Caco-2 (cell line): ENCODE results near the gene CTTNBP2. TPM values are rescaled to one million over a fixed set of nuclear protein-coding genes. Genes with fewer than 3 reads are reported as not detected.

ENCODE experiments used
- BruUV-seq: library from RNA; stranded (reverse); fragments of 400-500 nt; replicated peaks from 2 replicates; lab custom pipeline; 2021; lab: Mats Ljungman, UMichigan
- CTCF ChIA-PET: fragments of 300-600 bp; sonication (Branson Sonifier 250); formaldehyde crosslinking; loops from one replicate; lab custom pipeline; 2022; ENCODE audit warnings: antibody characterized with exemption; lab: Charles Lee
- POLR2A ChIA-PET: fragments of 300-600 bp; sonication (Branson Sonifier 250); formaldehyde crosslinking; loops from one replicate; lab custom pipeline; 2022; ENCODE audit warnings: antibody characterized with exemption; lab: Charles Lee
- DNase-seq, 2 experiments: peaks; one replicate each; pipeline versions ENCODE4 v3.0.0 to v3.0.0-alpha.2; 2020 to 2022
- H3K27me3 ChIP-seq: replicated peaks from 2 replicates; pipeline ENCODE4 v1.6.0; 2011; ENCODE audit warnings: low read length; ENCODE audit not compliant: control insufficient read depth, insufficient read depth
- H3K36me3 ChIP-seq: 2 replicates; pipeline ENCODE4 v1.5.1; 2011; ENCODE audit warnings: low read length; ENCODE audit not compliant: control insufficient read depth, insufficient read depth
- H3K4me1 ChIP-seq: fragments of 250-450 bp; sonication (Bioruptor Pico); 2 replicates; pipeline ENCODE4 v1.5.1; 2020; ENCODE audit warnings: mild to moderate bottlenecking
- H3K4me3 ChIP-seq: 2 replicates; pipeline ENCODE4 v1.5.1; 2011; ENCODE audit warnings: low read depth, mild to moderate bottlenecking, control low read depth, low read length
- H3K9me3 ChIP-seq: fragments of 250-450 bp; sonication (Bioruptor Pico); 2 replicates; pipeline ENCODE4 v1.5.1; 2020; ENCODE audit warnings: mild to moderate bottlenecking, moderate library complexity
- H3K27ac Mint-ChIP-seq: one replicate; pipeline ENCODE4 v1.8.0; 2022; ENCODE audit warnings: mixed read lengths; ENCODE audit not compliant: unreplicated experiment
- H3K27me3 Mint-ChIP-seq: one replicate; pipeline ENCODE4 v1.8.0; 2022; ENCODE audit warnings: mixed read lengths; ENCODE audit not compliant: insufficient read depth, unreplicated experiment
- H3K36me3 Mint-ChIP-seq: one replicate; pipeline ENCODE4 v1.8.0; 2022; ENCODE audit warnings: mild to moderate bottlenecking, mixed read lengths; ENCODE audit not compliant: insufficient read depth, unreplicated experiment
- H3K4me1 Mint-ChIP-seq: one replicate; pipeline ENCODE4 v1.8.0; 2022; ENCODE audit warnings: low read depth, mixed read lengths; ENCODE audit not compliant: unreplicated experiment
- H3K4me3 Mint-ChIP-seq: one replicate; pipeline ENCODE4 v1.8.0; 2022; ENCODE audit warnings: mild to moderate bottlenecking, moderate library complexity, mixed read lengths; ENCODE audit not compliant: unreplicated experiment
- H3K9me3 Mint-ChIP-seq: one replicate; pipeline ENCODE4 v1.8.0; 2022; ENCODE audit warnings: mixed read lengths; ENCODE audit not compliant: unreplicated experiment
- CTCF ChIP-seq, 2 experiments: fragments of 200-600 bp in 1 of 2; IDR thresholded peaks; 1 replicate in 1 of 2; 2 replicates in 1 of 2; pipeline versions ENCODE4 v1.5.1 to v1.8.0; 2011 to 2022; ENCODE audit warnings: antibody characterized with exemption in 1 of 2, control low read depth in 1 of 2, inconsistent platforms in 1 of 2, low read depth in 1 of 2, low read length in 1 of 2, mild to moderate bottlenecking in 1 of 2, moderate library complexity in 1 of 2; ENCODE audit not compliant: insufficient read depth in 1 of 2, severe bottlenecking in 1 of 2, unreplicated experiment in 1 of 2
- intact Hi-C: fragments of 100-400 bp; cut with micrococcal nuclease; formaldehyde crosslinking; loops from one replicate; pipeline ENCODE4 v1.10.0; 2022; ENCODE audit not compliant: unreplicated experiment
- total RNA-seq: library from RNA; stranded (reverse); gene quantifications from 2 replicates; pipeline ENCODE4 v1.2.3, GENCODE V29; 2022

Gene CTTNBP2
- total RNA-seq, 1 experiment from 2014 or later: 3.2 TPM

- Mint-ChIP-seq H3K36me3 (no peaks in the 10 kb centered on the region), H3K27ac (no peak overlapping the region), H3K27me3 (no peaks in the 10 kb centered on the region), H3K4me1 (peaks cover 29% of the 10 kb centered on the region), H3K4me3 (no peak overlapping the region), H3K9me3 (no peaks in the 10 kb centered on the region)
- no peak for TF ChIP-seq CTCF (IDR thresholded peaks at IDR 0.05; ENCODE audit: insufficient read depth in 1 of 2, low read depth in 1 of 2, low read length in 1 of 2, severe bottlenecking in 1 of 2, unreplicated experiment in 1 of 2)
- CTCF ChIA-PET: no interaction called here
- H3K9me3 ChIP-seq: no peaks in the 10 kb centered on the region
- no peaks in the 10 kb centered on the region for H3K27me3 ChIP-seq
- peaks cover 8% of the 10 kb centered on the region for H3K4me1 ChIP-seq
- BruUV-seq: no TSS peak
- POLR2A ChIA-PET: no interaction called here
- H3K4me3 ChIP-seq: no peak overlapping the region
- no peak for DNase-seq
- intact Hi-C loops: no loop called here
- no peaks in the 10 kb centered on the region for H3K36me3 ChIP-seq
Measured at GRCh38 chr7:117776224-117776623, 97.0 kb downstream of the CTTNBP2 start.

GRCh38 chr7:117775801-117776200 lies 97.4 kb downstream of the CTTNBP2 start:
- ChIA-PET CTCF (no interaction called here), POLR2A (no interaction called here)
- H3K9me3 Mint-ChIP-seq: no peaks in the 10 kb centered on the region
- intact Hi-C loops: no loop called here
- Histone ChIP-seq H3K9me3 (no peaks in the 10 kb centered on the region), H3K4me3 (no peak overlapping the region), H3K4me1 (peaks cover 8% of the 10 kb centered on the region), H3K36me3 (no peaks in the 10 kb centered on the region), H3K27me3 (no peaks in the 10 kb centered on the region)
- no TSS peak for BruUV-seq
- no peak for DNase-seq
- H3K27ac Mint-ChIP-seq: no peak overlapping the region
- H3K4me3 Mint-ChIP-seq: no peak overlapping the region
- no peaks in the 10 kb centered on the region for H3K27me3 Mint-ChIP-seq
- H3K36me3 Mint-ChIP-seq: no peaks in the 10 kb centered on the region
- peaks cover 29% of the 10 kb centered on the region for H3K4me1 Mint-ChIP-seq
- no peak for TF ChIP-seq CTCF (IDR thresholded peaks at IDR 0.05; ENCODE audit: insufficient read depth in 1 of 2, low read depth in 1 of 2, low read length in 1 of 2, severe bottlenecking in 1 of 2, unreplicated experiment in 1 of 2)

- BruUV-seq: no TSS peak
- POLR2A ChIA-PET: no interaction called here
- Histone ChIP-seq H3K36me3 (no peaks in the 10 kb centered on the region), H3K4me1 (peaks cover 8% of the 10 kb centered on the region), H3K9me3 (no peaks in the 10 kb centered on the region), H3K4me3 (no peak overlapping the region), H3K27me3 (no peaks in the 10 kb centered on the region)
- no peaks in the 10 kb centered on the region for H3K9me3 Mint-ChIP-seq
- TF ChIP-seq CTCF (IDR thresholded peaks at IDR 0.05; ENCODE audit: insufficient read depth in 1 of 2, low read depth in 1 of 2, low read length in 1 of 2, severe bottlenecking in 1 of 2, unreplicated experiment in 1 of 2): no peak
- H3K4me3 Mint-ChIP-seq: no peak overlapping the region
- CTCF ChIA-PET: interaction anchor here (0.7 kb wide), 1 partner anchor 72 kb away, joined by 3 read pairs; no protein-coding TSS in a partner anchor
- H3K27me3 Mint-ChIP-seq: no peaks in the 10 kb centered on the region
- peaks cover 29% of the 10 kb centered on the region for H3K4me1 Mint-ChIP-seq
- DNase-seq: no peak
- H3K27ac Mint-ChIP-seq: no peak overlapping the region
- intact Hi-C loops: no loop called here
- H3K36me3 Mint-ChIP-seq: no peaks in the 10 kb centered on the region
Measured at GRCh38 chr7:117774943-117775342, 98.3 kb downstream of the CTTNBP2 start.
